Activated naive CD8-positive, alpha-beta T cell treated with anti-CD3 and anti-CD28 coated beads for 36 hours (primary cell): ENCODE results near the gene PRDM16. TPM values are rescaled to one million over a fixed set of nuclear protein-coding genes. Genes with fewer than 3 reads are reported as not detected.

Experiments used
- DNase-seq: peaks from one replicate; pipeline ENCODE4 v3.0.0; 2021
- H3K27ac Mint-ChIP-seq: one replicate; pipeline ENCODE4 v1.8.0; 2022; ENCODE audit warnings: mild to moderate bottlenecking, moderate library complexity, mixed read lengths
- H3K27me3 Mint-ChIP-seq: one replicate; pipeline ENCODE4 v1.8.0; 2022; ENCODE audit warnings: mild to moderate bottlenecking, mixed read lengths
- H3K36me3 Mint-ChIP-seq: one replicate; pipeline ENCODE4 v1.8.0; 2021; ENCODE audit warnings: mild to moderate bottlenecking, mixed read lengths
- H3K4me1 Mint-ChIP-seq: one replicate; pipeline ENCODE4 v1.8.0; 2021; ENCODE audit warnings: mixed read lengths
- H3K4me3 Mint-ChIP-seq: one replicate; pipeline ENCODE4 v1.8.0; 2022; ENCODE audit warnings: mild to moderate bottlenecking, moderate library complexity, mixed read lengths
- H3K9me3 Mint-ChIP-seq: one replicate; pipeline ENCODE4 v1.8.0; 2022; ENCODE audit warnings: mixed read lengths
- total RNA-seq, 2 experiments: library from RNA; stranded (reverse); gene quantifications; one replicate each; pipeline ENCODE4 v1.2.3, GENCODE V29; 2021

The PRDM16 gene
- total RNA-seq, 2 experiments from 2014 or later = 0.06 to 0.12 TPM

- no peak for DNase-seq
- H3K27me3 Mint-ChIP-seq = peaks cover 26% of the 10 kb centered on the region
- no peak overlapping the region for H3K27ac Mint-ChIP-seq
- no peaks in the 10 kb centered on the region for H3K36me3 Mint-ChIP-seq
- no peak overlapping the region for H3K4me3 Mint-ChIP-seq
- H3K4me1 Mint-ChIP-seq = peaks cover 5% of the 10 kb centered on the region
- H3K9me3 Mint-ChIP-seq = no peaks in the 10 kb centered on the region
These were observed 239.1 kb downstream of the PRDM16 start for GRCh38 chr1:3308053-3308452.

- no peak overlapping the region for H3K27ac Mint-ChIP-seq
- no peak overlapping the region for H3K4me3 Mint-ChIP-seq
- peaks cover 8% of the 10 kb centered on the region for H3K4me1 Mint-ChIP-seq
- DNase-seq = no peak
- peaks cover 30% of the 10 kb centered on the region for H3K27me3 Mint-ChIP-seq
- H3K9me3 Mint-ChIP-seq = peaks cover 6% of the 10 kb centered on the region
- no peaks in the 10 kb centered on the region for H3K36me3 Mint-ChIP-seq
These were observed 241.9 kb downstream of the PRDM16 start for GRCh38 chr1:3310718-3311400.

- peaks cover 11% of the 10 kb centered on the region for H3K9me3 Mint-ChIP-seq
- H3K4me1 Mint-ChIP-seq = peaks cover 13% of the 10 kb centered on the region
- H3K27me3 Mint-ChIP-seq = peaks cover 30% of the 10 kb centered on the region
- DNase-seq = no peak
- no peaks in the 10 kb centered on the region for H3K36me3 Mint-ChIP-seq
- H3K27ac Mint-ChIP-seq = no peak overlapping the region
- no peak overlapping the region for H3K4me3 Mint-ChIP-seq
These were observed 242.7 kb downstream of the PRDM16 start for GRCh38 chr1:3311711-3312110.

GRCh38 chr1:3312310-3312897, 243.4 kb downstream of the PRDM16 start:
- H3K36me3 Mint-ChIP-seq = no peaks in the 10 kb centered on the region
- no peak overlapping the region for H3K27ac Mint-ChIP-seq
- H3K4me3 Mint-ChIP-seq = no peak overlapping the region
- peaks cover 14% of the 10 kb centered on the region for H3K4me1 Mint-ChIP-seq
- H3K27me3 Mint-ChIP-seq = peaks cover 30% of the 10 kb centered on the region
- DNase-seq = no peak
- peaks cover 13% of the 10 kb centered on the region for H3K9me3 Mint-ChIP-seq

GRCh38 chr1:3312898-3313575, 244.0 kb downstream of the PRDM16 start:
- H3K4me1 Mint-ChIP-seq = peaks cover 14% of the 10 kb centered on the region
- peaks cover 13% of the 10 kb centered on the region for H3K9me3 Mint-ChIP-seq
- H3K36me3 Mint-ChIP-seq = no peaks in the 10 kb centered on the region
- H3K27me3 Mint-ChIP-seq = peaks cover 30% of the 10 kb centered on the region
- no peak overlapping the region for H3K27ac Mint-ChIP-seq
- peak; percentile 70 for DNase-seq
- H3K4me3 Mint-ChIP-seq = no peak overlapping the region

GRCh38 chr1:3313576-3313950, 244.6 kb downstream of the PRDM16 start:
- no peak for DNase-seq
- peaks cover 13% of the 10 kb centered on the region for H3K9me3 Mint-ChIP-seq
- no peaks in the 10 kb centered on the region for H3K36me3 Mint-ChIP-seq
- H3K27ac Mint-ChIP-seq = no peak overlapping the region
- H3K27me3 Mint-ChIP-seq = peaks cover 30% of the 10 kb centered on the region
- peaks cover 14% of the 10 kb centered on the region for H3K4me1 Mint-ChIP-seq
- H3K4me3 Mint-ChIP-seq = no peak overlapping the region

- Mint-ChIP-seq H3K27ac (no peak overlapping the region), H3K36me3 (no peaks in the 10 kb centered on the region)
These were observed 245.7 kb downstream of the PRDM16 start for GRCh38 chr1:3314491-3315381.

GRCh38 chr1:3315399-3316339, 246.7 kb downstream of the PRDM16 start:
- Mint-ChIP-seq H3K36me3 (no peaks in the 10 kb centered on the region), H3K27ac (peak overlapping the region; percentile 48), H3K27me3 (peaks cover 20% of the 10 kb centered on the region), H3K4me1 (peaks cover 16% of the 10 kb centered on the region), H3K4me3 (no peak overlapping the region), H3K9me3 (peaks cover 13% of the 10 kb centered on the region)
- no peak for DNase-seq

More at GRCh38 chr1:3314491-3315381, 245.7 kb downstream of the PRDM16 start:
- Mint-ChIP-seq H3K27me3 (peaks cover 25% of the 10 kb centered on the region), H3K4me1 (peaks cover 14% of the 10 kb centered on the region), H3K9me3 (peaks cover 13% of the 10 kb centered on the region), H3K4me3 (no peak overlapping the region)
- no peak for DNase-seq

- H3K27ac Mint-ChIP-seq = peak overlapping the region; percentile 88
- H3K4me1 Mint-ChIP-seq = peaks cover 16% of the 10 kb centered on the region
- DNase-seq = no peak
- peaks cover 15% of the 10 kb centered on the region for H3K27me3 Mint-ChIP-seq
- peaks cover 13% of the 10 kb centered on the region for H3K9me3 Mint-ChIP-seq
- no peaks in the 10 kb centered on the region for H3K36me3 Mint-ChIP-seq
- H3K4me3 Mint-ChIP-seq = no peak overlapping the region
These were observed 247.4 kb downstream of the PRDM16 start for GRCh38 chr1:3316340-3316943.

- no peak for DNase-seq
- H3K4me3 Mint-ChIP-seq = no peak overlapping the region
- peaks cover 12% of the 10 kb centered on the region for H3K27me3 Mint-ChIP-seq
- H3K27ac Mint-ChIP-seq = no peak overlapping the region
- H3K4me1 Mint-ChIP-seq = peaks cover 16% of the 10 kb centered on the region
- no peaks in the 10 kb centered on the region for H3K36me3 Mint-ChIP-seq
- H3K9me3 Mint-ChIP-seq = peaks cover 13% of the 10 kb centered on the region
These were observed 248.5 kb downstream of the PRDM16 start for GRCh38 chr1:3317456-3317855.

- Mint-ChIP-seq H3K4me1 (peaks cover 8% of the 10 kb centered on the region), H3K36me3 (no peaks in the 10 kb centered on the region), H3K9me3 (peaks cover 13% of the 10 kb centered on the region), H3K4me3 (no peak overlapping the region), H3K27ac (no peak overlapping the region), H3K27me3 (peaks cover 3% of the 10 kb centered on the region)
- DNase-seq = no peak
These were observed 249.3 kb downstream of the PRDM16 start for GRCh38 chr1:3318329-3318728.

- Mint-ChIP-seq H3K27me3 (peaks cover 6% of the 10 kb centered on the region), H3K27ac (no peak overlapping the region), H3K9me3 (peaks cover 10% of the 10 kb centered on the region), H3K4me3 (no peak overlapping the region), H3K36me3 (no peaks in the 10 kb centered on the region), H3K4me1 (peaks cover 8% of the 10 kb centered on the region)
- DNase-seq = peak; percentile 41
These were observed 250.9 kb downstream of the PRDM16 start for GRCh38 chr1:3319874-3320245.

- DNase-seq = no peak
- Mint-ChIP-seq H3K27me3 (peaks cover 9% of the 10 kb centered on the region), H3K4me3 (no peak overlapping the region), H3K27ac (no peak overlapping the region), H3K9me3 (peaks cover 8% of the 10 kb centered on the region), H3K4me1 (peaks cover 8% of the 10 kb centered on the region), H3K36me3 (no peaks in the 10 kb centered on the region)
These were observed 251.5 kb downstream of the PRDM16 start for GRCh38 chr1:3320246-3321152.
